Fibroblast of pulmonary artery (primary cell): ENCODE data around the gene PRDM16.

Source experiments
- DNase-seq: peaks from one replicate; pipeline ENCODE4 v3.0.0-alpha.2; 2010; ENCODE audit warnings: low read depth
- H3K4me3 ChIP-seq: replicated peaks from 2 replicates; pipeline ENCODE4 v1.5.1; 2011; ENCODE audit warnings: low read depth, mild to moderate bottlenecking, control low read depth, low read length, moderate library complexity
- CTCF ChIP-seq: IDR thresholded peaks from 2 replicates; pipeline ENCODE4 v1.5.1; 2011; ENCODE audit warnings: mild to moderate bottlenecking, control low read depth, low read length, inconsistent platforms; ENCODE audit errors: missing control alignments

PRDM16 gene

GRCh38 chr1:3125078-3125477 lies 56.1 kb downstream of the PRDM16 start:
- no peak for TF ChIP-seq CTCF
- no peak overlapping the region for H3K4me3 ChIP-seq
- no peak for DNase-seq

- DNase-seq = no peak
- no peak overlapping the region for H3K4me3 ChIP-seq
- no peak for TF ChIP-seq CTCF
These were observed 56.8 kb downstream of the PRDM16 start for GRCh38 chr1:3125546-3126368.

- TF ChIP-seq CTCF = no peak
- H3K4me3 ChIP-seq = no peak overlapping the region
- no peak for DNase-seq
These were observed 58.0 kb downstream of the PRDM16 start for GRCh38 chr1:3126756-3127678.

GRCh38 chr1:3127738-3128137 lies 58.7 kb downstream of the PRDM16 start:
- no peak for DNase-seq
- TF ChIP-seq CTCF = no peak

GRCh38 chr1:3128431-3129132 lies 59.6 kb downstream of the PRDM16 start:
- TF ChIP-seq CTCF = no peak
- no peak overlapping the region for H3K4me3 ChIP-seq
- DNase-seq = no peak

More at GRCh38 chr1:3127738-3128137, 58.7 kb downstream of the PRDM16 start:
- H3K4me3 ChIP-seq = no peak overlapping the region

- no peak overlapping the region for H3K4me3 ChIP-seq
- TF ChIP-seq CTCF = no peak
- no peak for DNase-seq
These were observed 60.1 kb downstream of the PRDM16 start for GRCh38 chr1:3129133-3129490.
